Thyroid gland (tissue), 4 donors: ENCODE data around the gene TMED4. TPM values are rescaled to one million over a fixed set of nuclear protein-coding genes. Genes with fewer than 3 reads are reported as not detected.
A peak's percentile ranks its signal among the peaks of the same experiment; 100 is the strongest.

Source experiments
- DNase-seq, 2 donors: peaks; one replicate each; pipeline ENCODE4 v3.0.0-alpha.2; 2019
- H3K27ac ChIP-seq, 3 donors: fragments of 200-600 bp; sonication (generic); 1 replicate in 2 of 3; 2 replicates in 1 of 3; pipeline ENCODE4 v1.5.1; 2016 to 2019; ENCODE audit warnings: mild to moderate bottlenecking in 1 of 3, moderate library complexity in 1 of 3
- H3K27me3 ChIP-seq: fragments of 200-600 bp; sonication (generic); one replicate; pipeline ENCODE4 v1.5.1; 2019
- H3K36me3 ChIP-seq, 2 donors: fragments of 200-600 bp; sonication (generic); one replicate each; pipeline ENCODE4 v1.5.1; 2016 to 2019
- H3K4me1 ChIP-seq, 2 donors: fragments of 200-600 bp; sonication (generic); one replicate each; pipeline ENCODE4 v1.5.1; 2017 to 2019
- H3K4me3 ChIP-seq, 3 donors: fragments of 200-600 bp; sonication (generic); replicated peaks in 1 of 3; 1 replicate in 2 of 3; 2 replicates in 1 of 3; pipeline ENCODE4 v1.5.1; 2016; ENCODE audit warnings: mild to moderate bottlenecking in 1 of 3
- H3K9me3 ChIP-seq: fragments of 200-600 bp; sonication (generic); one replicate; pipeline ENCODE4 v1.5.1; 2017
- CTCF ChIP-seq, 6 experiments: fragments of 200-600 bp in 3 of 6; fragments of 450-650 bp in 3 of 6; sonication (generic) in 3 of 6; IDR thresholded peaks; one replicate each; pipeline ENCODE4 v1.5.1; 2016 to 2019; ENCODE audit warnings: antibody characterized with exemption in 6 of 6, mild to moderate bottlenecking in 2 of 6, inconsistent platforms in 1 of 6, moderate library complexity in 1 of 6
- POLR2A ChIP-seq, 2 donors: fragments of 450-650 bp; IDR thresholded peaks; one replicate each; pipeline ENCODE4 v1.6.1; 2017; ENCODE audit warnings: antibody characterized with exemption in 2 of 2, mild to moderate bottlenecking in 2 of 2, moderate library complexity in 1 of 2
- WGBS, 2 donors: methylation state at CpG; one replicate each; pipeline ENCODE4 v1.1.5; 2017; 5-methylcytosine and 5-hydroxymethylcytosine counted together
- intact Hi-C: fragments of 100-400 bp; cut with DNase I; formaldehyde crosslinking; loops from one replicate; pipeline ENCODE4 v1.15.1; 2023
- total RNA-seq, 4 donors: library from RNA; depleted of rRNA; stranded (reverse); fragments of >200 nt; gene quantifications; one replicate each; pipeline ENCODE4 v1.2.3, GENCODE V29; 2016

The TMED4 gene
- total RNA-seq, 4 donors from 2014 or later, result 240 to 522 (median 435) TPM

DNA sequence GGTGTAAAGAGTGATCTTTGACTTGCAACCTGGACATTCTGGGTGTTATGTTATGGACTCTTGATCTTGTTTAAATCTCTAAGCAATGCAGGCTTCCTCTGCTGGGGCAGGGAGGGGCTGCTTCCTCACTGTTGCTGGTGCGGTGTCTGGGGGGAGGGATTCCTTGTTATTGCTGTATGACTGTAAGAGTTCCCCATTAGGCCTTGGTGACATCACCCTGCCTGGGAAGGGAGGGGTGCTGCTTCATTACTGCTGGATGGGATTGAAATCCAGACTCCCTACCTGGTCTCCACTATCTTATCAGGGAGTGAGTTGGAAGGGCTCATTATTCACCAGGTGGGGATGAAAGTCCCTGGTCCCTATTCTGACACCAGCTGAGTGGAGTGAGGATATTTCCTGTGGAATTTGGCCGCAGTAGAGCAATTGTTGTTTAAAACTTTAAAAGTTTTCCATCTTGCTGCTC, 33.1 kb upstream of the TMED4 start:
- TF ChIP-seq CTCF (IDR thresholded peaks at IDR 0.05) (no peak), POLR2A (IDR thresholded peaks at IDR 0.05) (no peak)
- intact Hi-C loops, result no loop called here
- WGBS, 2 donors, result 34 to 37% methylated on average over 2 of the region's 2 CpGs
- peak; percentile 39 to 45 for DNase-seq
- peak overlapping the region; percentile 63 to 90 (median 79) for H3K27ac ChIP-seq
- no peaks in the 10 kb centered on the region for H3K36me3 ChIP-seq
- H3K9me3 ChIP-seq, result no peaks in the 10 kb centered on the region
- H3K4me3 ChIP-seq, result no peak overlapping the region
- peaks cover 52% of the 10 kb centered on the region in 2 donors for H3K4me1 ChIP-seq
- no peaks in the 10 kb centered on the region for H3K27me3 ChIP-seq

GRCh38 chr7:44609829-44610228, 27.8 kb upstream of the TMED4 start:
- 90 to 94% methylated on average over 3 of the region's 3 CpGs for WGBS, 2 donors
- intact Hi-C loops, result no loop called here
- peaks cover 21 to 24% of the 10 kb centered on the region in 2 donors for H3K4me1 ChIP-seq
- TF ChIP-seq CTCF (IDR thresholded peaks at IDR 0.05), result no peak
- no peak for DNase-seq
- H3K4me3 ChIP-seq, result no peak overlapping the region
- no peaks in the 10 kb centered on the region for H3K36me3 ChIP-seq
- no peak overlapping the region for H3K27ac ChIP-seq
- no peaks in the 10 kb centered on the region for H3K27me3 ChIP-seq
- H3K9me3 ChIP-seq, result no peaks in the 10 kb centered on the region

- intact Hi-C loops, result no loop called here
- Histone ChIP-seq H3K36me3 (no peaks in the 10 kb centered on the region), H3K4me3 (no peak overlapping the region), H3K27ac (no peak overlapping the region), H3K4me1 (peaks cover 14 to 17% of the 10 kb centered on the region in 2 donors), H3K9me3 (no peaks in the 10 kb centered on the region), H3K27me3 (no peaks in the 10 kb centered on the region)
- DNase-seq, result no peak
- TF ChIP-seq POLR2A (IDR thresholded peaks at IDR 0.05) (no peak), CTCF (IDR thresholded peaks at IDR 0.05) (no peak)
- 83 to 88% methylated on average over 14 of the region's 14 CpGs for WGBS, 2 donors
Measured at GRCh38 chr7:44608916-44609648, 27.1 kb upstream of the TMED4 start.

DNA sequence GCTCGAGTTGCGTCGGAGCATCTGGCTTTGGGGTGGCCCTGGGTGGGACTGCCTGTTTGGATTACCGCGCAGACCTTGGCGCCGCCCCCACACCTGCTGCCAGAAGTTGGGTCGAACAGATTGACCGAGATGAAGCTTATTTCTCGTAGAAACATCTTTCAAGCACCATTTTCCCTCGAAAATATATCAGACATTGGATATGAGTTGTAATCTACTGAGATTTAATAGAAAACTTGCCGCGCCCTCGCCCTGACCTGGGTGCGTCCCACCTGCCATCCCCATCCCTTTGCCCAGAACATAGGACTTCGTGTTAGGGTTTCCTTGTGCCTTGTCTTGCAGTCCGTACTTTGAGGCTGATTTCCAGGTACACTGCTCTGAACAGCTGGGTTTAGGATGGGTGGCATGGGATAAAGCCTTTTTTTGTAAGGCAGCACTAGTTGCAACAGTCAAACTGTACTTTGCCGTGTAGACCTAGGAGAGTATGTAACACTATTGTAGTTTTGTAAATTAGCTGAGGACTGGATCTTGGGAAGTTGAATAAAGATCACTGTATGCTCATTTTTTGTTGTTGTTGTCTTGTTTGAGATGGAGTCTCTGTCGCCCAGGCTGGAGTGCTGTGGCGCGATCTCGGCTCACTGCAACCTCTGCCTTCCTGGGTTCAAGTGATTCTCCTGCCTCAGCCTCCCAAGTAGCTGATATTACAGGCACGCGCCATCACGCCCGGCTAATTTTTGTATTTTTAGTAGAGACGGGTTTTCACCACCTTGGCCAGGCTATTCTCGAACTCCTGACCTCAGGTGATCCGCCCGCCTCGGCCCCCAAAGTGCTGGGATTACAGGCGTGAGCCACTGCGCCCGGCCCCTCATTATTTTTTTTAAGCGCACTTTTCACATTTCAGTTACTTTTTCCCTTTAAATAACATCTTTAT, 25.4 kb upstream of the TMED4 start:
- Histone ChIP-seq H3K27ac (peak overlapping the region; percentile 93 to 99 (median 97)), H3K36me3 (no peaks in the 10 kb centered on the region), H3K4me1 (peaks cover 14 to 17% of the 10 kb centered on the region in 2 donors), H3K9me3 (no peaks in the 10 kb centered on the region), H3K27me3 (no peaks in the 10 kb centered on the region), H3K4me3 (peak overlapping the region; percentile 24 to 80 (median 76))
- intact Hi-C loops, result no loop called here
- TF ChIP-seq POLR2A (IDR thresholded peaks at IDR 0.05) (no peak), CTCF (IDR thresholded peaks at IDR 0.05) (no peak)
- 49 to 57% methylated on average over 30 to 34 of the region's 35 CpGs for WGBS, 2 donors
- DNase-seq, result no peak
